Activated CD4-positive, CD25-positive, alpha-beta regulatory T cell treated with anti-CD3 and anti-CD28 coated beads, Interleukin-2, amount 50 U/mL, for 72 hours (primary cell): ENCODE results near the gene APOL1.
"Not testable (repeated sequence)": the region's sequence is repeated elsewhere in the genome, so short reads cannot be mapped to it uniquely, and the experiment has no call there.

Source experiments
- DNase-seq: peaks from one replicate; pipeline ENCODE4 v3.0.0; 2021

Gene APOL1

GRCh38 chr22:36252754-36253522 is at the start of gene APOL1:
Gene APOL1 (plus strand): TSS chr22:36253133. CDS start chr22:36254956, 1,823 bp downstream.
- DNase-seq: no peak

DNA sequence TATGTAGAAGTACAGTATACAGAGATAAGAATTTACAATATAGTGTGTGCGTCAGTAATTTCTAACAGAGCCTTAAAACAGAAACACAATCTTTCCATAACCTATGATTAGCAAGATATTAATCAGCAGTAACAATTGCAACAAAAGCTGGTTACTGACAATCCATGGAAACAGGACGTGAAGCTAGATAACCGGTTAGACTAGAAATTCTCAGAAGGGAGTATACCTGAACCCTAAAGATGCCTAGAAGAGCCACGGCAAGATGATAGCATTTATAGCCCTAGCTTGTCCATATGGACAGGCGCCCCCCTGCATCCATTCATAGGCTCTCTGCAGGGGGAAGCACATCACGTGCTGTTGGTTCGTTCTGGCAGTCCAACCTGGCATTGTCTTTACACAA is 49.5 kb upstream of the APOL1 start:
- not testable (repeated sequence) for DNase-seq

DNA sequence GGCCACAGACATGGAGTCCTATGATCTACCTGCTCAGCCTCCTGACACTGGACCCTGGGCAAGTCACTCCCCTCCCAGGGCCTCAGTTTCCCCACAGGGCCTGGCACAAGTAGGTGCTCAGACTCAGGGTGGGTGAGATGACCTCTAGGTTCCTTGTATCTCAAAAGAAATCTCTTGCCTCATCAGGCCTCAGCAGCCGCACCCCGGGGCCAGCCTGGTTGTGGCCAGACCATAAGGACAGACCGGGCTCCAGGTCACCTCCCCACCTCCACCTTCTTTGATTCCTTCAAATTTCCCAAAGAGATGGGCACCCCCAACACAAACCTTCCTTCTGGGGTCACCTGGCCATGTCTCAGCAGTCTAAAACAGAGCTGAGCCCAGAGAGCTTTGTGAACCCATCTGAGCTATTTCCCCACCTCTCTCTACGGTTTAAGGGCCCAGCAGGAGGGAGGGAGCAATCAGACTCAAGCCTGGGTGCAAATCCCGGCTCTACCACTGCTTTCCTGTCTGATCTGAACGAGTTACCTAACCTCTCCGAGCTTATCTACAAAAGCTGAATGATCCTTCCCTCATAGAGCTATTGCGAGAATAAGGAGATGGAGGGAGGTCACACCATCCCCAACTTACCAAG is 48.8 kb upstream of the APOL1 start:
- no peak for DNase-seq

GRCh38 chr22:36204632-36205015 is 48.3 kb upstream of the APOL1 start:
- no peak for DNase-seq

DNA sequence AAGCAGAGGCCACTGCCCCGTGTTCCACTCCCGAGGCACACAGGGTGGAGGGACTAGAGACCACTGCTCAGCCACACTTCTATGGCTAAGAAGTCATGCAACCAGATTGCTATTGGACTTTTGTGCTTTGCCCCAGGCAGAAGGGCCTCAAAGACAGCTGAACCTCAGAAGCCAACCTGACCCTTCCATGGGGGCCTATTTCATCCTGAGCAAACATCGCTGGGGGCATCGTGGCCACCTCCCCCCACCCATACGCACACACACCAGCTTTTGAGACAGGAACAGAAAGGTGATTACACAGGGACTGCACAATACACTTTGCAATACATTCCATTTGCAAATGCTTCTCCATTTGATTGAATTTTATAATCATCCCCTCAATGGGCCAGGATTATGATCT is 47.4 kb upstream of the APOL1 start:
- not testable (repeated sequence) for DNase-seq

DNA sequence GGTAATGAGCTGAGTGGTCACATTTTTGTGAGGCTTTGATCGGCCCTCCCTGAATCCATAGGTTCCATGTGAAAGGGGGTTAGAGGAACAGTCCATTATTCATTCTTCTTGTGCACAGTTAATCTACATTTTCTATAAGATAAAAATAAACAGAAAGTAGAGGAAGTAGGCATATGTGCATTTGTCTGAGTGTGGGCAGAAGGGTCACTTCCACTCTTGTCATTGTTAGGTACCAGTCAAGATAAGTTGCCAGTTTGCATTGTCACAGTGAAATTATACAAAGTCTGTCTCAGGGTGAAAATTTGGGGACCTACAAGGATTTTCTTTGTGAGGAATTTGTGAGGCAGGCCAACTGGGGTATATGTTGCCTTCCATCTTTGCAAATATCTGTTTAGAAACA is 46.7 kb upstream of the APOL1 start:
- DNase-seq: no peak

GRCh38 chr22:36208162-36208765 is 44.7 kb upstream of the APOL1 start:
- no peak for DNase-seq

- no peak for DNase-seq
These were observed 44.0 kb upstream of the APOL1 start for GRCh38 chr22:36208914-36209313.

DNA sequence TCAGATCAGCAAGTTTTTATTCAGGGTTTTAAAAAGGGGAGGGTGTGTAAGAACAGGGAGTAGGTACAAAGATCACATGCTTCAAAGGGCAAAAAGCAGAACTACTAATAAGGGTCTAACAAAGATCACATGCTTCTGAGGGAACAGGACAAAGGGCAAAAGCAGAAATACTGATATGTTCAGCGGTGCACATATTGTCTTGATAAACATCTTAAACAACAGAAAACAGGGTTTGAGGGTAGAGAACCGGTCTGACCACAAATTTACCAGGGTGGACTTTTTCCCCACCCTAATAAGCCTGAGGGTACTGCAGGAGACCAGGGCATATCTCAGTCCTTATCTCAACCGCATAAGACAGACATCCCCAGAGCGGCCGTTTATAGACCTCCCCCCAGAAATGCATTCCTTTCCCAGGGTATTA is 43.4 kb upstream of the APOL1 start:
- not testable (repeated sequence) for DNase-seq

GRCh38 chr22:36210224-36210623 is 42.7 kb upstream of the APOL1 start:
- no peak for DNase-seq

DNA sequence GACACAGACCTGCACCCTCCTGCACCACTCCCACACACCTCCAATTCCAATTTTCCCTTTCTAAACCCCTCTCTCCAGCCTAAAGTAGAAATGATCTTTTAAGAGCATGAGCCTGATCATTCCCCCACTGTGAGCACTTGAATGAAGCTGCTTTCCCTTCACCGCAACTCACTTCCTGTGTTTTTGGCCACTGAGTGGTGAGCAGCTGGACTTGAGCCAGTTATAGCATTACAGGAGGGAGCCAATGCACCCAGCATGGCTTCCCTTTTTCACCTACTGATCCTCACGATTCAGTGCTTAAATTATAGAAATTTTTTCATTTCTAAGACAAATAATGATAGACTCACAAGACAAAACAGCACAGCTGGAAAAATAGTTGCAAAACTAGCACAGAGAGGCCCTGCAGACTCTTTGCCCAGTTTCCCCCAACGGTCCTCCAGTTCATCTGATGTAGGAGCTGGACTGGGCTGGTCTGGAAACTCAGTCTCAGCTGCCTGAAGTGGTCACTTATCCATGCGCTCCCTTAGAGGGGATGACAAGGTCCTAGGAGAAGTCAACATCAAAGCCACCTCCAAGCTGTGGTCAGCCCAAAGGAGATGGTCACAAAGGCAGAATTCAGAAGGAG is 41.6 kb upstream of the APOL1 start:
- no peak for DNase-seq

DNA sequence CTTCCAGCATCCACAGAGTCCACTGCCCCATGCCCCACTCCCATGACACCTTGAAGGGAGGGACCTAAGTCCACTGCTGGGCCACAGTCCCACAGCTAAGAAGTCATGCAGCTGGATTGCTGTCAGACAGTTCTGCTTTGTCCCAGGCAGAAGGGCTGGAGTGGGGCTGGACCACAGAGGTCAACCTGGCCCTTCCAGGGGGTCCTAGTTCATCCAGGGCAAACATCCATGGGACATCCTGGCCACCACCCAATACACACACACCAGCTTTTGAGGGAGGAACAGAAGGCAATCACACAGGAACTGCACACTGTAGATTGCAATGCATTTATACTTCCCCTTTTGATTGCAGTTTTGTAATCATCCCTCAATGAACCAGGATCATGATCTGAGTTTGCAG is 40.0 kb upstream of the APOL1 start:
- DNase-seq: no peak

GRCh38 chr22:36213586-36213985 is 39.3 kb upstream of the APOL1 start:
- no peak for DNase-seq

DNA sequence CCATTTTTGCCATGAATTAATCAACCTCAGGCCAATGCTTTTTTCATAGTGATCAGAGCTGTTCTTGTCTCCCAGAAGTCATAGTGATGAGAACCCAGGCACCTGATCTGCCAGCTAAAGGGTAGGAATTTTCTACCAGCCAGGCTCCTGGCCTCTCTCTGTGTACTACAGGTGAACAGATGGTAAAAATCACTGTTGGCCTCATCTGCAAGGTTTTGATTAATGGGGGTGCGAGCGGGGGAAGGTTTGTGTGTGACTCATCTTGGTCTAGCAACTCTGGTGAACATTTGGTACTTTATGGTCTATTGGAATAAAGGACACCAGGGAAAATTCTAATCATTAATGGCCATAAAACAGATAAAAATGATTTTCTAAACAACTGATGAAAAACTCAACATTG is 37.0 kb upstream of the APOL1 start:
- DNase-seq: no peak

- DNase-seq: no peak
These were observed 34.2 kb upstream of the APOL1 start for GRCh38 chr22:36218648-36219193.

GRCh38 chr22:36220451-36220921 is 32.4 kb upstream of the APOL1 start:
- no peak for DNase-seq

DNA sequence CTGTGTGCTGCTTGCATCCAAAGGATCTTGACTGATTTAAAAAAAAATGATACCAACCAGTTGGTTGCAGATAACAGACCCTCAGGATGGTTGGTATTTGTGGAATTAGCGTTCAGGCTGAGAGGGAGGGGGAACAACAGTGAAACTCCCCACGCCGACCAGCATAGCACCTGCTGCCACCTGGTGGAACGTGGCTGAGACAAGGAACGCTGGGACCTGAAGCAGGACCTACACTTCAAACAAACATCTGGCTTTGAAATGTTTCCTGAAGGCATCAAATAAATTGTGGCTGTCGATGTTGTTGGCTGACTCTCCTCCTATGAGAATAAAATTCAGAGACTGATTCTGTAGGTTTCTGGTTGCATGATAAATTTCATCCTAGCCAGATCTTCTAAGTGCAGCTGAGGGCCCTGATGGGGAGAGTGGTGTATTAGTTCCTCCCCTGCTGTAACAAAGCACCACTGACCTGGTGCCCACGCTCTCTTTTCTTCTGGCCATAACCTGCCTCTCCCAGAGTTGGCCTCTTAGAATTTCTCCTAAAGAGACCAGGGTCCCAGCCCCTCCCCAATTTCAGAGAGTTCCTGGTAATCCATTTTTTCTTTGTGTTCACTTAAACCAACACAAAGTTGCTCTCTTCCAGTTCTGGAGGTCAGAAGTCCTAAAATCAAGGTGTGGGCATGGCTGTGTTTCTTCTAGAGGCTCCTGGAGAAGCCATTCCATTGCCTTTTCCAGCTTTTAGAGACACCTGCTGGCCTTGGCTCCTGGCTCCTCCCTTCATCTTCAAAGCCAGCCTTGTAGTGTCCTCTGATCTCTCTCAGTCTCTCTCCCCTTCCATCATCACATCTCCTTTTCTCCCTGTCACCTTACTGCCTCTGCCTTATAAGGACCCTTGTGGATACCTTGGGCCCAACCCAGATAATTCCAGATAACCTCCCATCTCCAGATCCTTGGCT is 30.9 kb upstream of the APOL1 start:
- no peak for DNase-seq

GRCh38 chr22:36222887-36223450 is 30.0 kb upstream of the APOL1 start:
- DNase-seq: no peak

DNA sequence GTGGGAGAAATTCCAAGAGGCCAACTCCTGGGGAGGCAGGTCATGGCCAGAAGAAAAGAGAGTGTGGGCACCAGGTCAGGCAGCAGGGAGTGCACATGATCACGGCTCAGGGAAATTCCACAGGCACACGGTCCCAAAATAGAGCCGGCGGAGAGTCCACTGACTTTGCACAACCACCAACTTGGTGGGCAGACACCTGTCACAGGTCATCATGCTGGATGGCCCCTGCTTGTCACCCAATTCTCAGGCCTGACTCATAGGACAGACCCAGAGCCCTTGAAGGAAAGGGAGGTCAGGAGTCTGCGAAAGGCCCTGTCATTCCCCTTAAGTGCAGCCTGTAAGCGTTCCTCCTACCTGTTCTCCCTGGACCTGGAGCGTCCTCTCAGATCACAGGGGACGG is 29.4 kb upstream of the APOL1 start:
- no peak for DNase-seq

DNA sequence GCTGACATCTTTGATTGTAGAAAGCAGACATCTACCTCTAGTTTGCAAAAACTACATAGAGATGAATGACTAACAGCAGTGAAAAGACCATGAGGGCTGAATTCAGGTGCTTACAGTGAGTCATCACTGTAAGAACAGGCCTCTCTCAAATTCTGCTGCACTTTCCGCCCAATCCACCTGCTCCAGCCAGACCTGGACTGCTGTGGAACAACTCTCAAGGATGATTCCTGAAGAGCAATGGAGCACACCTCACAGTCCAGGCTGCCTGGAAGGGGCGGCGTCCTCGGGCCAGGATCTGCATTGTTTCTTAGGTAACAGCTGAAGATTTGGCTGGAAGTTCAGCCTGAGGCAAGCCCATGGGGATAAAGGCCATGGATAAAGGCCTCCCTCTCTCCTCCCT is 28.7 kb upstream of the APOL1 start:
- no peak for DNase-seq

- DNase-seq: no peak
These were observed 27.5 kb upstream of the APOL1 start for GRCh38 chr22:36225333-36225922.
